ENCODE data around the gene PTH2R. TPM values are rescaled to one million over a fixed set of nuclear protein-coding genes. Genes with fewer than 3 reads are reported as not detected.

The PTH2R gene
- total and polyA plus RNA-seq, 4 donors = 0.01 to 1.5 (median 0.08) TPM; not detected in 1

DNA sequence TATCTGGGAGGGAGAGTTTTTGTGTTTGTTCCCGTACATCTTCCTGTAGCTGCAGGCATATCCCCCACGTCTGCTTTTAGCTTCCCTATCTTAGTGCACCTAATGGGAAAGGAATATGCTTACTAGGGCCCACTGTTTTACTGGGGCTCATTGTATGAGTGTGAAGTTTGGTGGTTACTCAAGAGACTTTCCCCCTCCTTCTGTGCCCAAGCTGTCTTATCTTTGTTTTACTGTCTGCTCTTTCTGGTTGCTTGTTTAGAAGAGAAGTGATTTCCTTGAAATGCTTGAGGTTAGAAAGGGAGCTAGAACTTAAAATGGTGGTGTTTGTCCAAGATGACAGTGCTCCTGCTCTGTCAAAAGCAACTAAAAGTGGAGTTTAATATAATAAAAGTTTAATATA, 7.3 kb downstream of the PTH2R start:
- 78% methylated on average over 2 of the region's 2 CpGs for WGBS
- Histone ChIP-seq H3K4me3 (ENCODE audit: low read depth in 1 of 3, low read length in 3 of 3) (no peak overlapping the region), H3K27ac (ENCODE audit: low read depth in 1 of 2, low read length in 2 of 2) (no peak overlapping the region), H3K9me3 (ENCODE audit: control insufficient read depth in 4 of 4, low read length in 3 of 4) (peaks cover 0 to 1% (median 0%) of the 10 kb centered on the region in 4 donors), H3K9ac (ENCODE audit: low read depth in 1 of 2, low read length in 2 of 2) (no peak overlapping the region), H3K27me3 (ENCODE audit: control insufficient read depth in 4 of 4, insufficient read depth in 4 of 4, low read length in 3 of 4) (no peaks in the 10 kb centered on the region), H3K36me3 (ENCODE audit: control insufficient read depth in 4 of 4, insufficient read depth in 3 of 4, low read depth in 1 of 4, low read length in 3 of 4) (no peaks in the 10 kb centered on the region), H3K4me1 (ENCODE audit: control insufficient read depth in 4 of 4, insufficient read depth in 4 of 4, low read length in 3 of 4) (no peaks in the 10 kb centered on the region)
- TF ChIP-seq EGR1 (IDR thresholded peaks at IDR 0.05; ENCODE audit: low read depth in 2 of 2) (no peak), GABPA (IDR thresholded peaks at IDR 0.05 in 1 of 2, conservative IDR thresholded peaks at IDR 0.05 in 1 of 2) (no peak), NR2F2 (IDR thresholded peaks at IDR 0.05) (no peak), HNF4A (conservative IDR thresholded peaks at IDR 0.05) (no peak), RAD21 (IDR thresholded peaks at IDR 0.05) (no peak), SP1 (IDR thresholded peaks at IDR 0.05) (no peak), TAF1 (conservative IDR thresholded peaks at IDR 0.05) (no peak), JUND (IDR thresholded peaks at IDR 0.05) (no peak), FOXA1 (IDR thresholded peaks at IDR 0.05) (no peak), RXRA (IDR thresholded peaks at IDR 0.05) (no peak), HNF4G (IDR thresholded peaks at IDR 0.05) (no peak), FOXA2 (IDR thresholded peaks at IDR 0.05) (no peak), YY1 (IDR thresholded peaks at IDR 0.05) (no peak)
- TF ChIP-seq, protein P1, sequence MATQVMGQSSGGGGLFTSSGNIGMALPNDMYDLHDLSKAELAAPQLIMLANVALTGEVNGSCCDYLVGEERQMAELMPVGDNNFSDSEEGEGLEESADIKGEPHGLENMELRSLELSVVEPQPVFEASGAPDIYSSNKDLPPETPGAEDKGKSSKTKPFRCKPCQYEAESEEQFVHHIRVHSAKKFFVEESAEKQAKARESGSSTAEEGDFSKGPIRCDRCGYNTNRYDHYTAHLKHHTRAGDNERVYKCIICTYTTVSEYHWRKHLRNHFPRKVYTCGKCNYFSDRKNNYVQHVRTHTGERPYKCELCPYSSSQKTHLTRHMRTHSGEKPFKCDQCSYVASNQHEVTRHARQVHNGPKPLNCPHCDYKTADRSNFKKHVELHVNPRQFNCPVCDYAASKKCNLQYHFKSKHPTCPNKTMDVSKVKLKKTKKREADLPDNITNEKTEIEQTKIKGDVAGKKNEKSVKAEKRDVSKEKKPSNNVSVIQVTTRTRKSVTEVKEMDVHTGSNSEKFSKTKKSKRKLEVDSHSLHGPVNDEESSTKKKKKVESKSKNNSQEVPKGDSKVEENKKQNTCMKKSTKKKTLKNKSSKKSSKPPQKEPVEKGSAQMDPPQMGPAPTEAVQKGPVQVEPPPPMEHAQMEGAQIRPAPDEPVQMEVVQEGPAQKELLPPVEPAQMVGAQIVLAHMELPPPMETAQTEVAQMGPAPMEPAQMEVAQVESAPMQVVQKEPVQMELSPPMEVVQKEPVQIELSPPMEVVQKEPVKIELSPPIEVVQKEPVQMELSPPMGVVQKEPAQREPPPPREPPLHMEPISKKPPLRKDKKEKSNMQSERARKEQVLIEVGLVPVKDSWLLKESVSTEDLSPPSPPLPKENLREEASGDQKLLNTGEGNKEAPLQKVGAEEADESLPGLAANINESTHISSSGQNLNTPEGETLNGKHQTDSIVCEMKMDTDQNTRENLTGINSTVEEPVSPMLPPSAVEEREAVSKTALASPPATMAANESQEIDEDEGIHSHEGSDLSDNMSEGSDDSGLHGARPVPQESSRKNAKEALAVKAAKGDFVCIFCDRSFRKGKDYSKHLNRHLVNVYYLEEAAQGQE (IDR thresholded peaks at IDR 0.05) = no peak
- TF ChIP-seq, protein P2, sequence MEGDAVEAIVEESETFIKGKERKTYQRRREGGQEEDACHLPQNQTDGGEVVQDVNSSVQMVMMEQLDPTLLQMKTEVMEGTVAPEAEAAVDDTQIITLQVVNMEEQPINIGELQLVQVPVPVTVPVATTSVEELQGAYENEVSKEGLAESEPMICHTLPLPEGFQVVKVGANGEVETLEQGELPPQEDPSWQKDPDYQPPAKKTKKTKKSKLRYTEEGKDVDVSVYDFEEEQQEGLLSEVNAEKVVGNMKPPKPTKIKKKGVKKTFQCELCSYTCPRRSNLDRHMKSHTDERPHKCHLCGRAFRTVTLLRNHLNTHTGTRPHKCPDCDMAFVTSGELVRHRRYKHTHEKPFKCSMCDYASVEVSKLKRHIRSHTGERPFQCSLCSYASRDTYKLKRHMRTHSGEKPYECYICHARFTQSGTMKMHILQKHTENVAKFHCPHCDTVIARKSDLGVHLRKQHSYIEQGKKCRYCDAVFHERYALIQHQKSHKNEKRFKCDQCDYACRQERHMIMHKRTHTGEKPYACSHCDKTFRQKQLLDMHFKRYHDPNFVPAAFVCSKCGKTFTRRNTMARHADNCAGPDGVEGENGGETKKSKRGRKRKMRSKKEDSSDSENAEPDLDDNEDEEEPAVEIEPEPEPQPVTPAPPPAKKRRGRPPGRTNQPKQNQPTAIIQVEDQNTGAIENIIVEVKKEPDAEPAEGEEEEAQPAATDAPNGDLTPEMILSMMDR (IDR thresholded peaks at IDR 0.05; ENCODE audit: low read depth, low read length, missing input control) = no peak
- TF ChIP-seq, protein P3, sequence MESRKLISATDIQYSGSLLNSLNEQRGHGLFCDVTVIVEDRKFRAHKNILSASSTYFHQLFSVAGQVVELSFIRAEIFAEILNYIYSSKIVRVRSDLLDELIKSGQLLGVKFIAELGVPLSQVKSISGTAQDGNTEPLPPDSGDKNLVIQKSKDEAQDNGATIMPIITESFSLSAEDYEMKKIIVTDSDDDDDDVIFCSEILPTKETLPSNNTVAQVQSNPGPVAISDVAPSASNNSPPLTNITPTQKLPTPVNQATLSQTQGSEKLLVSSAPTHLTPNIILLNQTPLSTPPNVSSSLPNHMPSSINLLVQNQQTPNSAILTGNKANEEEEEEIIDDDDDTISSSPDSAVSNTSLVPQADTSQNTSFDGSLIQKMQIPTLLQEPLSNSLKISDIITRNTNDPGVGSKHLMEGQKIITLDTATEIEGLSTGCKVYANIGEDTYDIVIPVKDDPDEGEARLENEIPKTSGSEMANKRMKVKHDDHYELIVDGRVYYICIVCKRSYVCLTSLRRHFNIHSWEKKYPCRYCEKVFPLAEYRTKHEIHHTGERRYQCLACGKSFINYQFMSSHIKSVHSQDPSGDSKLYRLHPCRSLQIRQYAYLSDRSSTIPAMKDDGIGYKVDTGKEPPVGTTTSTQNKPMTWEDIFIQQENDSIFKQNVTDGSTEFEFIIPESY (IDR thresholded peaks at IDR 0.05) = no peak
- TF ChIP-seq, protein P4, sequence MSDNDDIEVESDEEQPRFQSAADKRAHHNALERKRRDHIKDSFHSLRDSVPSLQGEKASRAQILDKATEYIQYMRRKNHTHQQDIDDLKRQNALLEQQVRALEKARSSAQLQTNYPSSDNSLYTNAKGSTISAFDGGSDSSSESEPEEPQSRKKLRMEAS (IDR thresholded peaks at IDR 0.05) = no peak
- TF ChIP-seq, protein P5, sequence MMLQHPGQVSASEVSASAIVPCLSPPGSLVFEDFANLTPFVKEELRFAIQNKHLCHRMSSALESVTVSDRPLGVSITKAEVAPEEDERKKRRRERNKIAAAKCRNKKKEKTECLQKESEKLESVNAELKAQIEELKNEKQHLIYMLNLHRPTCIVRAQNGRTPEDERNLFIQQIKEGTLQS (IDR thresholded peaks at IDR 0.05) = no peak
- DNase-seq (ENCODE audit: low spot score) = no peak
